Gastroesophageal sphincter (tissue), 4 donors: ENCODE measurements around the gene ZNF480. TPM values are rescaled to one million over a fixed set of nuclear protein-coding genes. Genes with fewer than 3 reads are reported as not detected.
"Not testable (repeated sequence)": the region's sequence is repeated elsewhere in the genome, so short reads cannot be mapped to it uniquely, and the experiment has no call there.

Experiments used
- ATAC-seq: fragments of 150-250 bp; one replicate; pipeline ENCODE4 v1.9.1; 2016; ENCODE audit warnings: mild to moderate bottlenecking, moderate library complexity
- H3K27ac ChIP-seq, 4 donors: fragments of 200-600 bp; sonication (generic) in 3 of 4; 1 replicate in 3 of 4; 2 replicates in 1 of 4; pipeline ENCODE4 v1.5.1; 2016 to 2019
- H3K27me3 ChIP-seq: fragments of 200-600 bp; sonication (generic); one replicate; pipeline ENCODE4 v1.5.1; 2019
- H3K36me3 ChIP-seq, 2 donors: fragments of 200-600 bp; sonication (generic); one replicate each; pipeline ENCODE4 v1.5.1; 2019; ENCODE audit warnings: control low read depth in 1 of 2
- H3K4me1 ChIP-seq, 3 donors: fragments of 200-600 bp; sonication (generic); 1 replicate in 2 of 3; 2 replicates in 1 of 3; pipeline ENCODE4 v1.5.1; 2016 to 2019; ENCODE audit warnings: control low read depth in 2 of 3
- H3K4me3 ChIP-seq, 2 donors: fragments of 200-600 bp; sonication (generic); one replicate each; pipeline ENCODE4 v1.5.1; 2019; ENCODE audit warnings: mild to moderate bottlenecking in 1 of 2, moderate library complexity in 1 of 2
- H3K9me3 ChIP-seq, 3 donors: fragments of 200-600 bp; sonication (generic); one replicate each; pipeline ENCODE4 v1.5.1; 2017 to 2019; ENCODE audit warnings: control low read depth in 2 of 3
- EP300 ChIP-seq: sonication (generic); formaldehyde crosslinking; IDR thresholded peaks from one replicate; pipeline ENCODE4 v1.6.1; 2017; ENCODE audit warnings: antibody characterized with exemption, mild to moderate bottlenecking
- POLR2A ChIP-seq, 2 donors: fragments of 450-650 bp; IDR thresholded peaks; one replicate each; pipeline ENCODE4 v1.6.1; 2017; ENCODE audit warnings: antibody characterized with exemption in 2 of 2, mild to moderate bottlenecking in 2 of 2, moderate library complexity in 1 of 2
- POLR2AphosphoS5 ChIP-seq: sonication (generic); formaldehyde crosslinking; IDR thresholded peaks from one replicate; pipeline ENCODE4 v1.6.1; 2017; ENCODE audit warnings: antibody characterized with exemption
- WGBS, 2 donors: methylation state at CpG; one replicate each; pipeline ENCODE4 v1.1.5; 2018; ENCODE audit warnings: low coverage in 1 of 2; 5-methylcytosine and 5-hydroxymethylcytosine counted together
- total RNA-seq, 4 donors: library from RNA; depleted of rRNA; stranded (reverse); fragments of >200 nt; gene quantifications; one replicate each; pipeline ENCODE4 v1.1.0, GENCODE V29; 2016
- TF ChIP-seq, protein P1 (sequence below), 4 experiments: fragments of 200-600 bp in 2 of 4; fragments of 450-650 bp in 2 of 4; sonication (generic) in 1 of 4; IDR thresholded peaks; one replicate each; pipeline ENCODE4 v1.5.1; 2017 to 2019; ENCODE audit warnings: antibody characterized with exemption in 4 of 4, mild to moderate bottlenecking in 2 of 4, moderate library complexity in 2 of 4

The ZNF480 gene
- total RNA-seq, 4 donors from 2014 or later = 7.2 to 13.9 (median 9.3) TPM

DNA sequence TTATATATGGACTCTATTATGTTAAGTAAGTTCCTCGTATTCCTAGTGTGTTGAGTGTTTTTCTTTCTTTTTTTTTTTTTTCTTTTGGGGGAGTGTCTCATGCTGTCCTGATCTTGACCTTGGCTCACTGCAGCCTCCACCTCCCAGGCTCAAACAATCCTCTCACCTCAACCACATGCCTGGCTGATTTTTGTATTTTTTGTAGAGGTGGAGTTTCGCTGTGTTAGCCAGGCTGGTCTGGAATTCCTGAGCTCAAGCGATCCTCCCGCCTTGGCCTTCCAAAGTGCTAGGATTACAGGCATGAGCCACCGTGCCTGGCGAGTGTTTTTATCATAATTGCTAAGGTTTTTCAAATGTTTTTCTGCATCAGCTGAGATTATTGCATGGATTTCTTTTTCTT, 10.7 kb upstream of the ZNF480 start:
- TF ChIP-seq EP300 = no peak
- TF ChIP-seq, protein P1, sequence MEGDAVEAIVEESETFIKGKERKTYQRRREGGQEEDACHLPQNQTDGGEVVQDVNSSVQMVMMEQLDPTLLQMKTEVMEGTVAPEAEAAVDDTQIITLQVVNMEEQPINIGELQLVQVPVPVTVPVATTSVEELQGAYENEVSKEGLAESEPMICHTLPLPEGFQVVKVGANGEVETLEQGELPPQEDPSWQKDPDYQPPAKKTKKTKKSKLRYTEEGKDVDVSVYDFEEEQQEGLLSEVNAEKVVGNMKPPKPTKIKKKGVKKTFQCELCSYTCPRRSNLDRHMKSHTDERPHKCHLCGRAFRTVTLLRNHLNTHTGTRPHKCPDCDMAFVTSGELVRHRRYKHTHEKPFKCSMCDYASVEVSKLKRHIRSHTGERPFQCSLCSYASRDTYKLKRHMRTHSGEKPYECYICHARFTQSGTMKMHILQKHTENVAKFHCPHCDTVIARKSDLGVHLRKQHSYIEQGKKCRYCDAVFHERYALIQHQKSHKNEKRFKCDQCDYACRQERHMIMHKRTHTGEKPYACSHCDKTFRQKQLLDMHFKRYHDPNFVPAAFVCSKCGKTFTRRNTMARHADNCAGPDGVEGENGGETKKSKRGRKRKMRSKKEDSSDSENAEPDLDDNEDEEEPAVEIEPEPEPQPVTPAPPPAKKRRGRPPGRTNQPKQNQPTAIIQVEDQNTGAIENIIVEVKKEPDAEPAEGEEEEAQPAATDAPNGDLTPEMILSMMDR (IDR thresholded peaks at IDR 0.05) = no peak
- no peak for TF ChIP-seq POLR2AphosphoS5
- no peak for TF ChIP-seq POLR2A (IDR thresholded peaks at IDR 0.05)
- no peak for ATAC-seq
- Histone ChIP-seq H3K27ac (no peak overlapping the region), H3K36me3 (peaks cover 0 to 94% of the 10 kb centered on the region in 2 donors), H3K27me3 (no peaks in the 10 kb centered on the region), H3K4me3 (no peak overlapping the region), H3K4me1 (no peaks in the 10 kb centered on the region), H3K9me3 (no peaks in the 10 kb centered on the region)
- WGBS, 2 donors = 93 to 94% methylated on average over 2 to 3 of the region's 6 CpGs

DNA sequence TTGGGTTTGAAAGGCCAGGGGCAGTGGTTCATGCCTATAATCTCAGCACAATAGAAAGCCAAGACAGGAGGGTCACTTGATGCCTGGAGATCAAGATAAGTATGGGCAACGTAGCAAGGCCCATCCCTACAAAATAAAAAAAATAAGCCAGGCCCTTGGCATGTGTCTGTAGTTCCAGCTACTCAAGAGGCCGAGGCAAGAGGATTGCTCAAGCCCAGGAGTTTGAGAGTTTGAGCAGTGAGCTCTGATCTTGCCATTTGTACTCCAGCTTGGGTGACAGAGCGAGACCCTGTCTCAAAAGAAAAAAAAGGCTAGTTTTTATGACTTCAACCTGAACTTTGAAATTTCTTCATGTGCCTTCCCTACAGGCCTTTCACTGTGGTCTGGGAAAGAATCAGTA, 5.2 kb upstream of the ZNF480 start:
- Histone ChIP-seq H3K4me3 (no peak overlapping the region), H3K27me3 (no peaks in the 10 kb centered on the region), H3K36me3 (peaks cover 0 to 58% of the 10 kb centered on the region in 2 donors), H3K4me1 (peaks cover 0 to 7% (median 4%) of the 10 kb centered on the region in 3 donors), H3K9me3 (no peaks in the 10 kb centered on the region), H3K27ac (no peak overlapping the region)
- 67 to 95% methylated on average over 1 to 3 of the region's 3 CpGs for WGBS, 2 donors
- no peak for ATAC-seq
- TF ChIP-seq, protein P1 (IDR thresholded peaks at IDR 0.05) = no peak
- TF ChIP-seq POLR2A (IDR thresholded peaks at IDR 0.05) (no peak), POLR2AphosphoS5 (no peak), EP300 (no peak)

DNA sequence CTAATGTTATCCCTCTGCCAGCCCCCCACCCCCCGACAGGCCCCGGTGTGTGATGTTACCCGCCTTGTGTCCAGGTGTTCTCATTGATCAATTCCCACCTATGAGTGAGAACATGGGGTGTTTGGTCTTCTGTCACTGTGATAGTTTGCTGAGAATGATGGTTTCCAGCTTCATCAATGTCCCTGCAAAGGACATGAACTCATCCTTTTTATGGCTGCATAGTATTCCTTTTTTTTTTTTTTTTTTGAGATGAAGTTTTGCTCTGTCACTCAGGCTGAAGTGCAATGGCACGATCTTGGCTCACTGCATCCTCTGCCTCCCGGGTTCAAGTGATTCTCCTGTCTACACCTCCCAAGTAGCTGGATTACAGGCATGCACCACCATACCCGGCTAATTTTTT, 4.0 kb upstream of the ZNF480 start:
- H3K36me3 ChIP-seq = peaks cover 0 to 48% of the 10 kb centered on the region in 2 donors
- not testable (repeated sequence) for ATAC-seq, H3K27me3 ChIP-seq, H3K4me3 ChIP-seq, H3K9me3 ChIP-seq, H3K27ac ChIP-seq
- 88 to 100% methylated on average over 2 to 3 of the region's 6 CpGs for WGBS, 2 donors
- peaks cover 0 to 12% (median 8%) of the 10 kb centered on the region in 3 donors for H3K4me1 ChIP-seq

DNA sequence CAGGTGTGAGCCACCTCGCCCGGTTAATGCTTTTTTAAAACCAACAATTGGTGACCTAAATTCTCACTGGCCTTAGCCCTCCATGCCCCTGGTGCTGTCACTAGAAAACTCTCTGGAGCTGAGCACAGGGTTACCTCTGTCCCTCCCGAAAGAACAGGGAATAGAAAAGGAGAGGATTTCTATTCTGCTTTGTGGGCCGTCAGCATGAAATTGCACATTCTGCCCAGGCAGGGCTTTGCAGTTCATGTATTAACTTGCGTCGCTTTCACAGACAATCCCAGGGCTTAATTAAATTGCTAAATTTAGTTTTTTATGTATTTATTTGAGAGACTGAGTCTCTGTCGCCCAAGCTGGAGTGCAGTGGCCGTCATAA, 583 bp upstream of the ZNF480 start:
- peaks cover 0 to 21% (median 10%) of the 10 kb centered on the region in 3 donors for H3K4me1 ChIP-seq
- peak overlapping the region; percentile 76 to 93 for H3K4me3 ChIP-seq
- WGBS, 2 donors = 0 to 7% methylated on average over 3 to 6 of the region's 8 CpGs
- H3K9me3 ChIP-seq = peaks cover 0 to 10% (median 0%) of the 10 kb centered on the region in 3 donors
- peaks cover 0 to 40% of the 10 kb centered on the region in 2 donors for H3K36me3 ChIP-seq
- TF ChIP-seq POLR2A (IDR thresholded peaks at IDR 0.05) (no peak), EP300 (no peak), POLR2AphosphoS5 (no peak)
- TF ChIP-seq, protein P1 (IDR thresholded peaks at IDR 0.05) = no peak
- ATAC-seq = no peak
- no peaks in the 10 kb centered on the region for H3K27me3 ChIP-seq
- peak overlapping the region; percentile 73 to 95 (median 93) for H3K27ac ChIP-seq

DNA sequence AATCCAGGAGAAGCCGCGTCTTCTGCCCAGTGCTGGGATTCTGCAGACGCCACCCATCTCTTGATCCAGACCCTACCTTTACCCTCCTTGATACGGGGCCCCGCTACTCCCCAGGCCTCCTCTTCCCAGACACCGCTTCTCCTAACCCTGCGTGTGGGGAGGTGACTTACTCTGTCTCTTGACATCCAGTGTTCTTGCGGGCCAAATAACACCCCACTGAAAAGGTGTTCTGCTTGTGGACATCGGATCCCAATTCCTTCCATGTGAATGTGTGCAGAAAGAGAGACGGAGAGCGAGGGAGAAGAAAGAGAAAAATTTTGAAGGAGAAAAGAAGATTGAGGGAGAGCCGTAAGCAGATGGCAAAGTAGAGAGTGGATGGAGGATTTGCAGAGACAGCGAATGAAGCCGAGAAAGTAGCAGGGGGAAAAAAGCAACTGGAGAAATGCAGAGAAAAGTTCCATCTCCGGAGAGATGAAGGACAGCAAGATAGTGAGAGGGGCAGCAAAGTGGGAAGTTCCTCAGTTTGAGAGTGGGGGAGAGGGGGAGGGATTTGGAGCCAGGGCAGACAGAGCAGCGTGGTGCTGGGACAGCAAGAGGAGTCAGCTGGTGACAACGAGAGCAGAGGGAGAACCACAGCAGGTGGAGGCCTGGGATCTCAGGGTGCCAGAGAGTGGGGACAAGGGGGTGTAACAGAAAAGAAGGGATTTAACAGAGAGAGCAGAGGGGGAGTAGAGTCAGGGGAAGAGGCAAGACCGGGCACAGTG, 814 bp downstream of the ZNF480 start:
- Histone ChIP-seq H3K4me3 (peak overlapping the region; percentile 57 to 76), H3K27me3 (no peaks in the 10 kb centered on the region), H3K27ac (peak overlapping the region; percentile 69 to 95 (median 93)), H3K9me3 (peaks cover 0 to 19% (median 0%) of the 10 kb centered on the region in 3 donors), H3K36me3 (peaks cover under 1 to 43% of the 10 kb centered on the region in 2 donors), H3K4me1 (peaks cover 0 to 21% (median 10%) of the 10 kb centered on the region in 3 donors)
- no peak for TF ChIP-seq EP300
- 10 to 20% methylated on average over 9 to 15 of the region's 18 CpGs for WGBS, 2 donors
- no peak for ATAC-seq

DNA sequence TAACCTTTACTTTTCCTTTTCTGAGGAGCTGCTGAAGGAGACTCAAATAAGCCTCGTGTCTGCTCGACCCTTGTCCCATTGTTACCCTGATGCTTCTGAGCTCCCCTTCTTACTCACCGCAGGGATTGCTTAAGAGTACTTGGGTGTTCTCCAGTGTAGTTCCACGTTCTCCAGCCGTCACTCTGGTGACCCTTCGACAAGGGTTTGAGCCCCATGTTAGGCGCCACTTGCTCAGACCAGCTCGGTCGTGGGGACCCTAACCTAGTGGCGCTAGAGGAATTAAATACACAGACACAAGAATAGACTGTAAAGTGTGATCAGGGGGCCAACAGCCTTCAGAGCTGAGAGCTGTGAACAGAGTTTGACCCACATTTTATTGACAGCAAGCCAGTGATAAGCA, 10.3 kb downstream of the ZNF480 start:
- Histone ChIP-seq H3K36me3 (peaks cover 13 to 98% of the 10 kb centered on the region in 2 donors), H3K27me3 (no peaks in the 10 kb centered on the region), H3K4me1 (no peaks in the 10 kb centered on the region), H3K4me3 (no peak overlapping the region), H3K9me3 (peaks cover 0 to 97% (median 4%) of the 10 kb centered on the region in 3 donors), H3K27ac (no peak overlapping the region)
- TF ChIP-seq POLR2AphosphoS5 = no peak
- no peak for TF ChIP-seq POLR2A (IDR thresholded peaks at IDR 0.05)
- TF ChIP-seq EP300 = no peak
- TF ChIP-seq, protein P1 (IDR thresholded peaks at IDR 0.05) = no peak
- 96% methylated on average over 3 of the region's 10 CpGs; no CpG with 5 or more reads in 1 of the 2 donors for WGBS, 2 donors
- no peak for ATAC-seq
